ENCODE measurements around the gene EFNA2. TPM values are rescaled to one million over a fixed set of nuclear protein-coding genes. Genes with fewer than 3 reads are reported as not detected.

The EFNA2 gene
- total and polyA plus RNA-seq, 2 of the 4 experiments (the other 2 are of a cell fraction), result not detected

- WGBS, 2 experiments (ENCODE audit: extremely low coverage in 2 of 2, insufficient read length in 1 of 2), result 1% methylated on average over 39 of the region's 87 CpGs; no CpG with 5 or more reads in 1 of the 2 experiments
- H3K4me1 ChIP-seq (ENCODE audit: control insufficient read depth, insufficient read depth, low read length), result peaks cover 28% of the 10 kb centered on the region
- dilution Hi-C loops (cut with HindIII; ENCODE audit: low sequenced_read_pairs, unreplicated experiment) (no loop called here), in situ Hi-C loops (cut with MboI; ENCODE audit: low sequenced_read_pairs) (no loop called here), intact Hi-C loops (cut with micrococcal nuclease) (no loop called here)
- peak; percentile 12 for ATAC-seq (ENCODE audit: low read depth)
- peak within 1 kb of the TSS; percentile 15; the same call in 1 of the 2 replicates for H3K18ac ChIP-seq (ENCODE audit: low read depth, low read length)
- peak within 1 kb of the TSS; percentile 89 for H2AFZ ChIP-seq (replicated peaks; ENCODE audit: low read length, poor library complexity)
- no peak within 1 kb of the TSS; the same call in 1 of the 2 replicates for H3K23ac ChIP-seq (ENCODE audit: low read depth, low read length)
- peaks cover 14 to 32% of the 10 kb centered on the region in 2 experiments for H3K79me1 ChIP-seq (ENCODE audit: low read depth in 1 of 2, low read length in 2 of 2)
- H2BK5ac ChIP-seq (ENCODE audit: low read depth, low read length, poor library complexity, severe bottlenecking), result peak within 1 kb of the TSS; percentile 68
- peak within 1 kb of the TSS; percentile 66 for H4K91ac ChIP-seq (ENCODE audit: insufficient read depth, low read depth, low read length)
- no peak for DNase-seq
- peak within 1 kb of the TSS; percentile 65 for H3K4ac ChIP-seq (ENCODE audit: low read depth, low read length)
- H2BK120ac ChIP-seq (ENCODE audit: low read depth, low read length), result no peak within 1 kb of the TSS; the same call in 1 of the 2 replicates
- H3K14ac ChIP-seq (replicated peaks; ENCODE audit: low read depth, low read length), result peak within 1 kb of the TSS; percentile 84
- H3K9me3 ChIP-seq (ENCODE audit: control insufficient read depth, insufficient read depth, low read length), result no peaks in the 10 kb centered on the region
- ChIA-PET POLR2A (ENCODE audit: unreplicated experiment) (interaction anchor here (0.7 kb wide), 1 partner anchor 31 kb away, joined by 5 read pairs; the partner anchor contains the start of gene CIRBP), CTCF (interaction anchor here (2.0 kb wide), 1 partner anchor 125 kb away, joined by 7 read pairs; no protein-coding TSS in a partner anchor)
- no peaks in the 10 kb centered on the region for H3K27me3 ChIP-seq (ENCODE audit: control insufficient read depth, insufficient read depth, low read length)
- H3K56ac ChIP-seq (ENCODE audit: extremely low read depth, insufficient read depth, low read length), result peak within 1 kb of the TSS; percentile 49; the same call in 1 of the 2 replicates
- peaks cover 27% of the 10 kb centered on the region; the same call in 1 of the 2 replicates for H3K36me3 ChIP-seq (ENCODE audit: control insufficient read depth, insufficient read depth, low read length)
- H2BK15ac ChIP-seq (ENCODE audit: low read depth, low read length), result 0 out of 3 replicates have a peak within 1 kb of the TSS, but pooled peaks have one; percentile 43
- peak within 1 kb of the TSS; percentile 98 for H2AK9ac ChIP-seq (replicated peaks; ENCODE audit: low read depth, low read length, poor library complexity)
- H2AK5ac ChIP-seq (ENCODE audit: low read depth, low read length), result peak within 1 kb of the TSS; percentile 93
- TF ChIP-seq POLR2A (IDR thresholded peaks at IDR 0.05; ENCODE audit: low read depth, low read length) (peak; percentile 69), MAZ (IDR thresholded peaks at IDR 0.05; ENCODE audit: borderline replicate concordance, low read depth, low read length) (peak; percentile 53), BHLHE40 (IDR thresholded peaks at IDR 0.05; ENCODE audit: low read depth, low read length) (peak; percentile 81), SMC3 (IDR thresholded peaks at IDR 0.05; ENCODE audit: low read depth, low read length) (no peak), CEBPB (IDR thresholded peaks at IDR 0.05; ENCODE audit: low read depth, low read length) (no peak), USF2 (IDR thresholded peaks at IDR 0.05; ENCODE audit: low read depth, low read length) (peak; percentile 87), RCOR1 (IDR thresholded peaks at IDR 0.05; ENCODE audit: insufficient replicate concordance, low read length) (no peak), MXI1 (IDR thresholded peaks at IDR 0.05; ENCODE audit: borderline replicate concordance, low read depth, low read length) (peak; percentile 46; the same call in 1 of the 2 replicates)
- no peak within 1 kb of the TSS for H2BK20ac ChIP-seq (ENCODE audit: low read depth, low read length)
- H3K9ac ChIP-seq (ENCODE audit: low read depth, low read length), result peak within 1 kb of the TSS; percentile 93
- H3K4me3 ChIP-seq (ENCODE audit: insufficient read depth, low read depth, low read length), result peak within 1 kb of the TSS; percentile 94
- peak within 1 kb of the TSS; percentile 70 to 75; a peak in 2 of 4 replicates for H4K8ac ChIP-seq (ENCODE audit: low read depth in 2 of 2, low read length in 2 of 2)
- H4K5ac ChIP-seq (ENCODE audit: low read depth, low read length), result peak within 1 kb of the TSS; percentile 58
- peak within 1 kb of the TSS; percentile 95 for H3K4me2 ChIP-seq (ENCODE audit: low read depth, low read length)
- peak within 1 kb of the TSS; percentile 64 for H3K27ac ChIP-seq (ENCODE audit: insufficient read depth, low read length)
- H4K20me1 ChIP-seq (ENCODE audit: insufficient read depth, low read length), result peaks cover 25% of the 10 kb centered on the region
- no TSS peak for BruUV-seq (replicated peaks)
- H3K9me1 ChIP-seq (ENCODE audit: insufficient read depth, low read length), result no peaks in the 10 kb centered on the region
Observed at GRCh38 chr19:1237754-1238368, 47.8 kb upstream of the EFNA2 start, which contains the start of gene CBARP. Gene CBARP, minus strand, starts transcription at chr19:1238005. Its CDS starts 1,905 bp downstream, at chr19:1236100.

Measured in IMR-90 (cell line).